ENCODE data around the gene DDX19B.

DNA sequence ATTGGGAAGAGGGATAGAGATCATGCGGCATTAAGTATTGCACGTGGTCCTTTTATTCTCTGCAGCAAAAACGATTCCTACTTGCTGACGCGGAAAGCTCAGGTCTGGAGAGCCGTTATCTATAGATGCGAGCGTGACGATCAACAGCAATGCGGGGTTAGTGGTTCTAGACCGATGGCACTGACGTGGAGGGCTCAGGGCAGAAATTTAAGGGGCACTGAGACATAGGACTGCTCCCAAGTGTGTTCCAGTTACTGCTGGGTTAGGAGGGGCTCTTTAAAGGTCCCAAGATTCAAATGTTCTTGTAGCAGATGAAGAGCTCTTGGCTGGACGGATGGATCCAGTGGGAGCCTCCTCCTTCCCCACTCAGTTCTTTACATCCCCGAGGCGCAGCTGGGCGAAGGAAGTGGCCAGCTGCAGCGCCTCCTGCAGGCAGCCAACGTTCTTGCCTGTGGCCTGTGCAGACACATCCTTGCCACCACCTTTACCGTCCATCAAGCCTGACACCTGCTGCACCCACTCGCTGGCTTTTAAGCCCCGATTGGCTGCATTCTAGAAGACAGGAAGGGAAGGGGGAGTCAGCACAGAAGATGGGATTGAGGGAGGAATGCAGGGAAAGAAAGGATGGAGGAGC is 46.5 kb upstream of the DDX19B start:
- TF ChIP-seq CTCF (IDR thresholded peaks at IDR 0.05; ENCODE audit: insufficient read depth, low read depth, low read length) (no peak), EZH2 (IDR thresholded peaks at IDR 0.05; ENCODE audit: insufficient read depth, low read length) (no peak)

Measured in astrocyte (in vitro differentiated cells and primary cell).